ENCODE results near the gene SSX2B. TPM values are rescaled to one million over a fixed set of nuclear protein-coding genes. Genes with fewer than 3 reads are reported as not detected.
"Not testable (repeated sequence)": the region's sequence is repeated elsewhere in the genome, so short reads cannot be mapped to it uniquely, and the experiment has no call there.

Gene SSX2B, protein sequence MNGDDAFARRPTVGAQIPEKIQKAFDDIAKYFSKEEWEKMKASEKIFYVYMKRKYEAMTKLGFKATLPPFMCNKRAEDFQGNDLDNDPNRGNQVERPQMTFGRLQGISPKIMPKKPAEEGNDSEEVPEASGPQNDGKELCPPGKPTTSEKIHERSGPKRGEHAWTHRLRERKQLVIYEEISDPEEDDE
- total RNA-seq (2014; rRNA removed; shearing (Covaris generic)), result not detected in 2 replicates

DNA sequence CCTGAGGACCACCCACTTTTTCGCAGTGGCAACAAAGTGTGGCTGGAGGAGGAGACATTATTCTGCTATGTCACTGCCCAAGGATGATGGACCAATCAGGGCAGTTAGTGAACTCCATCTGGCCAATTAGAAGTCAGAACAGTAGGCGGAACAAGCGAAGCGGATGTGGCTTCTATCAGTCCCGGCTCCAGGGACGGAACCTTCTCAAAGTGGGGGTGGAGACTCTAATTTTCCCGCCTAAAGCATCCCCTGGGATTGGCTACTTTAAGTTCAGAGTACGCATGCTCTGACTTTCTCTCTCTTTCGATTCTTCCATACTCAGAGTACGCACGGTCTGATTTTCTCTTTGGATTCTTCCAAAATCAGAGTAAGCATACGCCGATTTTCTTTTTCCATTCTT, at the start of gene SSX2B:
Gene SSX2B, plus strand, starts transcription at position 301 of the 400 bp plus-strand sequence. CDS start 1,429 bp downstream, outside the sequence.
- H3K27ac ChIP-seq; DNase-seq; H3K9me3 ChIP-seq (replicated peaks); H3K27me3 ChIP-seq; H3K4me3 ChIP-seq; H3K36me3 ChIP-seq; H3K4me1 ChIP-seq: not testable (repeated sequence)

DNA sequence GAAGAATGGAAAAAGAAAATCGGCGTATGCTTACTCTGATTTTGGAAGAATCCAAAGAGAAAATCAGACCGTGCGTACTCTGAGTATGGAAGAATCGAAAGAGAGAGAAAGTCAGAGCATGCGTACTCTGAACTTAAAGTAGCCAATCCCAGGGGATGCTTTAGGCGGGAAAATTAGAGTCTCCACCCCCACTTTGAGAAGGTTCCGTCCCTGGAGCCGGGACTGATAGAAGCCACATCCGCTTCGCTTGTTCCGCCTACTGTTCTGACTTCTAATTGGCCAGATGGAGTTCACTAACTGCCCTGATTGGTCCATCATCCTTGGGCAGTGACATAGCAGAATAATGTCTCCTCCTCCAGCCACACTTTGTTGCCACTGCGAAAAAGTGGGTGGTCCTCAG, 44.0 kb upstream of the SSX2B start, which contains the start of gene SSX2:
Gene SSX2, minus strand, starts transcription at position 101 of the 400 bp plus-strand sequence. CDS start 1,429 bp downstream, outside the sequence.
- H3K27me3 ChIP-seq; DNase-seq; H3K4me3 ChIP-seq; H3K27ac ChIP-seq; H3K9me3 ChIP-seq (replicated peaks); H3K36me3 ChIP-seq; H3K4me1 ChIP-seq: not testable (repeated sequence)

DNA sequence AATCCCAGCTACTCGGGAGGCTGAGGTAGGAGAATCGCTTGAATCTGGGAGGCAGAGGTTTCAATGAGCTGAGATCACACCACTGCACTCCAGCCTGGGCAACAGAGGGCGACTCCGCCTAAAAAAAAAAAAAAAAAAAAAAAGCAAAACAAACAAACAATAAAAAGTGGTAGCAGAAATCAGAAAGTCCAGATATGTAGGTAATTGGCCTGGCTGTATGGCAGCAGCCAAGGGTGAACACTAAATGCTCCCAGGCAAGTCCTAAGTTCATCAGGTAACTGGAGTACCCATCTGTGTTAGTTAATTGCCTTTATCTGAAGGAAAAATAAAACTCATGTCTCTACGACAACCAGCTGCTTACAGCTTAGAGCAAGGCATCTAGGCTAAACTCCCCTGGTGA, 14.9 kb downstream of the SSX2B start:
- H3K9me3 ChIP-seq (replicated peaks); H3K27ac ChIP-seq; H3K27me3 ChIP-seq; H3K4me1 ChIP-seq; H3K4me3 ChIP-seq; H3K36me3 ChIP-seq; DNase-seq: not testable (repeated sequence)

DNA sequence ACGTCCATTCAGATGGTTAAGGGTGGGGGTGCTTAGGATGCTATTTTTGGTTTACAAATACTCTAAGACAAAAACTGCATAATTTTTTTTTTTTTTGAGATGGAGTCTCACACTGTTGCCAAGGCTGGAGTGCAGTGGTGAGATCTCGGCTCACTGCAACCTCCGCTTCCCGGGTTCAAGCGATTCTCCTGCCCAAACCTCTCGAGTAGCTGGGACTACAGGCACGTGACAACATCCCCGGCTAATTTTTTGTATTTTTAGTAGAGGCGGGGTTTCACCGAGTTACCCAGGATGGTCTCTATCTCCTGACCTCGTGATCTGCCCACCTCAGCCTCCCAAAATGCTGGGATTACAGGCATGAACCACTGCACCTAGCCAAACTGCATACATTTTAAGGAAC, 22.5 kb downstream of the SSX2B start:
- H3K27me3 ChIP-seq, result not testable (repeated sequence)

DNA sequence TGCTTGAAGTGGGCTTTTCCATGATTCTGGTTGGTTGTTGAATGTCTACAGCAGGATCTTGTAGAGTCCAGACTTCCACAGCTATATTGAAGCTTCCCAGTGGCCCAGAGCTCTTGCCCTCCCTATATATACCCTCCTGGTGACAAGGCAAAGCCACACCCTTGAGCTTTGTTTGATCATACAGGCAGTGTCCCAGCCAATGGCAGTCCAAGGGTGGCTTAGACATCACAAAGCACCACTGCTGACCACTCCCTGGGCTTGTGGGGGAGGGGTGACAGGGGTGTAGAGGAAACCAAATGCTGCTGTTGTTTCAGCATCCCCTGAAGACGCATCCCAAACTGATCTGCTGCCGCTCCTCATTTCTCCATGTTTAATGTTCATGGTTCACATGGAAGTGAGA, 46.3 kb downstream of the SSX2B start, which contains the start of gene SPANXN5:
Gene SPANXN5, minus strand, starts transcription at position 101 of the 400 bp plus-strand sequence. Its CDS starts 79 bp downstream, at position 22.
- not testable (repeated sequence) for DNase-seq, H3K36me3 ChIP-seq, H3K27ac ChIP-seq

More for the DNA sequence above, 22.5 kb downstream of the SSX2B start:
- not testable (repeated sequence) for H3K4me1 ChIP-seq; H3K27ac ChIP-seq; H3K36me3 ChIP-seq; H3K4me3 ChIP-seq; H3K9me3 ChIP-seq (replicated peaks); DNase-seq

DNA sequence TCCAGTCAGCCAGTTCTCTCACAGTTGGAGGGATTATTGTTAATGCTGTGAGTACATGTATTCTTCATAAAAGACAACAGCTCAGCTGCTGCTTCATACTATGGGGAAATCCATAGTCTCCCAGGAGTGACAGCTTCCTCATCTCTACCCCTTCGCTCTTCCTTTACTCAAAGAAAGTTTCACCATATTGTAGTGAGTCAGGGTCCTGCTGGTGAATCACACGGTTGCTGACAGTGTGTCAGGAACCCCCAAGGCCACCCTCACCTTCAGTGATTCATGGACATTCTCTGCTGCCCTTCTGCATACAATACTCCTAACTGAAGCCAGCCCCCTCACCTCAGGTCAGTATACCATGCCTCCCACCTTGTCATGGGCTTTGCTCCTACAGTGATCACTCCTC, 53.8 kb downstream of the SSX2B start:
- not testable (repeated sequence) for H3K4me1 ChIP-seq; H3K27me3 ChIP-seq; H3K4me3 ChIP-seq; H3K36me3 ChIP-seq; H3K9me3 ChIP-seq (replicated peaks); H3K27ac ChIP-seq; DNase-seq

More for the DNA sequence above, 46.3 kb downstream of the SSX2B start, which contains the start of gene SPANXN5:
- not testable (repeated sequence) for H3K9me3 ChIP-seq (replicated peaks); H3K27me3 ChIP-seq; H3K4me3 ChIP-seq; H3K4me1 ChIP-seq

Other genes starting within 250 kb of the SSX2B start
- gene XAGE1B, start 234.2 kb upstream of the SSX2B start, total RNA-seq (2014; rRNA removed; shearing (Covaris generic)), result not detected in 2 replicates
- not detected in 2 replicates for gene SSX7, start 96.4 kb upstream of the SSX2B start, total RNA-seq (2014; rRNA removed; shearing (Covaris generic))
- not detected in 2 replicates for gene SSX2, start 44.1 kb upstream of the SSX2B start, total RNA-seq (2014; rRNA removed; shearing (Covaris generic))
- gene SPANXN5, start 46.2 kb downstream of the SSX2B start, total RNA-seq (2014; rRNA removed; shearing (Covaris generic)), result not detected in 2 replicates
- gene XAGE5, start 60.0 kb downstream of the SSX2B start, total RNA-seq (2014; rRNA removed; shearing (Covaris generic)), result not detected in 2 replicates
- not detected in 2 replicates for gene XAGE3, start 116.8 kb downstream of the SSX2B start, total RNA-seq (2014; rRNA removed; shearing (Covaris generic))
- 5.3 and 8.0 TPM in 2 replicates for gene FAM156B, start 146.1 kb downstream of the SSX2B start, total RNA-seq (2014; rRNA removed; shearing (Covaris generic))
- 6.9 and 8.7 TPM in 2 replicates for gene FAM156A, start 207.3 kb downstream of the SSX2B start, total RNA-seq (2014; rRNA removed; shearing (Covaris generic))